ENCODE results near the gene THSD7A. TPM values are rescaled to one million over a fixed set of nuclear protein-coding genes. Genes with fewer than 3 reads are reported as not detected.

The THSD7A gene
- total RNA-seq, 3 donors from 2014 or later (not counting 1 experiment from before 2014, with no cell fraction given) = 0.29 to 8.6 TPM; not detected in 1

DNA sequence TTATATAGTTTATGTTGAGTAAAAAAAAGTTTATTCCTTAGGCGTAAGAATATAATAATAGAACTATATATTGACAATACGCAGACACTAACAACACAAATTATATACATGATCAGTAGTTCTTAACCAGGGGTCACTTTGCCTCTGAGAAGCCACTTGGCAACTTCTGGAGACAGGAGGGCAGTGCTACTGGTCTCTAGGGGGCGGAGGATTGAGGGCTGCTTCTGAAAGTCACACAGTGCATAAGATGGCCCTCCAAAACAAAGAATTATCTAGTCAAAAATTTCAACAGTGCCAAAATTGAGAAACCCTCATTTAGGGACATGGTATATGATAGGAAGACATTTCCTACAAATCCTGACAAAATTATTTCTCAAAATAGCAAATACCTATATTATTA is 77.1 kb downstream of the THSD7A start:
- Mint-ChIP-seq H3K4me1 (no peaks in the 10 kb centered on the region), H3K36me3 (no peaks in the 10 kb centered on the region), H3K9me3 (peaks cover 13 to 22% of the 10 kb centered on the region in 2 donors), H3K4me3 (no peak overlapping the region), H3K27ac (no peak overlapping the region), H3K27me3 (ENCODE audit: low read depth in 2 of 2) (no peaks in the 10 kb centered on the region)
- no peak for ATAC-seq
- 80% methylated on average over 1 of the region's 3 CpGs for WGBS (ENCODE audit: insufficient coverage)
- H3K4me1 ChIP-seq (ENCODE audit: control insufficient read depth, insufficient read depth, low read length) = no peaks in the 10 kb centered on the region
- H3K9me3 ChIP-seq (ENCODE audit: control insufficient read depth, insufficient read depth, low read length) = peaks cover 3% of the 10 kb centered on the region
- no peaks in the 10 kb centered on the region for H3K36me3 ChIP-seq (ENCODE audit: control insufficient read depth, insufficient read depth, low read length)
- no peak for DNase-seq
- H3K4me3 ChIP-seq (ENCODE audit: low read length) = no peak overlapping the region
- no peak overlapping the region for H3K27ac ChIP-seq (ENCODE audit: low read length)
- no peaks in the 10 kb centered on the region for H3K27me3 ChIP-seq (ENCODE audit: control insufficient read depth, insufficient read depth, low read length)
- intact Hi-C loops (cut with micrococcal nuclease) = no loop called here
- TF ChIP-seq, protein P1, sequence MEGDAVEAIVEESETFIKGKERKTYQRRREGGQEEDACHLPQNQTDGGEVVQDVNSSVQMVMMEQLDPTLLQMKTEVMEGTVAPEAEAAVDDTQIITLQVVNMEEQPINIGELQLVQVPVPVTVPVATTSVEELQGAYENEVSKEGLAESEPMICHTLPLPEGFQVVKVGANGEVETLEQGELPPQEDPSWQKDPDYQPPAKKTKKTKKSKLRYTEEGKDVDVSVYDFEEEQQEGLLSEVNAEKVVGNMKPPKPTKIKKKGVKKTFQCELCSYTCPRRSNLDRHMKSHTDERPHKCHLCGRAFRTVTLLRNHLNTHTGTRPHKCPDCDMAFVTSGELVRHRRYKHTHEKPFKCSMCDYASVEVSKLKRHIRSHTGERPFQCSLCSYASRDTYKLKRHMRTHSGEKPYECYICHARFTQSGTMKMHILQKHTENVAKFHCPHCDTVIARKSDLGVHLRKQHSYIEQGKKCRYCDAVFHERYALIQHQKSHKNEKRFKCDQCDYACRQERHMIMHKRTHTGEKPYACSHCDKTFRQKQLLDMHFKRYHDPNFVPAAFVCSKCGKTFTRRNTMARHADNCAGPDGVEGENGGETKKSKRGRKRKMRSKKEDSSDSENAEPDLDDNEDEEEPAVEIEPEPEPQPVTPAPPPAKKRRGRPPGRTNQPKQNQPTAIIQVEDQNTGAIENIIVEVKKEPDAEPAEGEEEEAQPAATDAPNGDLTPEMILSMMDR (IDR thresholded peaks at IDR 0.05) = no peak

- no peak overlapping the region for H3K27ac ChIP-seq (ENCODE audit: low read length)
- Mint-ChIP-seq H3K9me3 (peaks cover 11 to 17% of the 10 kb centered on the region in 2 donors), H3K4me1 (no peaks in the 10 kb centered on the region), H3K4me3 (no peak overlapping the region), H3K27me3 (ENCODE audit: low read depth in 2 of 2) (no peaks in the 10 kb centered on the region), H3K27ac (no peak overlapping the region), H3K36me3 (no peaks in the 10 kb centered on the region)
- peaks cover 3% of the 10 kb centered on the region for H3K9me3 ChIP-seq (ENCODE audit: control insufficient read depth, insufficient read depth, low read length)
- ATAC-seq (no peak), DNase-seq (no peak)
- H3K4me3 ChIP-seq (ENCODE audit: low read length) = no peak overlapping the region
- no peaks in the 10 kb centered on the region for H3K27me3 ChIP-seq (ENCODE audit: control insufficient read depth, insufficient read depth, low read length)
- no peaks in the 10 kb centered on the region for H3K4me1 ChIP-seq (ENCODE audit: control insufficient read depth, insufficient read depth, low read length)
- H3K36me3 ChIP-seq (ENCODE audit: control insufficient read depth, insufficient read depth, low read length) = no peaks in the 10 kb centered on the region
- WGBS (ENCODE audit: insufficient coverage) = 86% methylated on average over 2 of the region's 2 CpGs
- TF ChIP-seq, protein P1 (IDR thresholded peaks at IDR 0.05) = no peak
- intact Hi-C loops (cut with micrococcal nuclease) = no loop called here
These were observed 77.9 kb downstream of the THSD7A start for GRCh38 chr7:11754123-11754522.

GRCh38 chr7:11753433-11753832 is 78.6 kb downstream of the THSD7A start:
- intact Hi-C loops (cut with micrococcal nuclease) = no loop called here
- Mint-ChIP-seq H3K27ac (no peak overlapping the region), H3K9me3 (peaks cover 11 to 14% of the 10 kb centered on the region in 2 donors), H3K27me3 (ENCODE audit: low read depth in 2 of 2) (no peaks in the 10 kb centered on the region), H3K4me3 (no peak overlapping the region), H3K36me3 (no peaks in the 10 kb centered on the region), H3K4me1 (no peaks in the 10 kb centered on the region)
- TF ChIP-seq, protein P1 (IDR thresholded peaks at IDR 0.05) = no peak
- Histone ChIP-seq H3K4me3 (ENCODE audit: low read length) (no peak overlapping the region), H3K9me3 (ENCODE audit: control insufficient read depth, insufficient read depth, low read length) (peaks cover 3% of the 10 kb centered on the region), H3K27ac (ENCODE audit: low read length) (no peak overlapping the region), H3K36me3 (ENCODE audit: control insufficient read depth, insufficient read depth, low read length) (no peaks in the 10 kb centered on the region), H3K4me1 (ENCODE audit: control insufficient read depth, insufficient read depth, low read length) (no peaks in the 10 kb centered on the region), H3K27me3 (ENCODE audit: control insufficient read depth, insufficient read depth, low read length) (no peaks in the 10 kb centered on the region)
- ATAC-seq (no peak), DNase-seq (no peak)

DNA sequence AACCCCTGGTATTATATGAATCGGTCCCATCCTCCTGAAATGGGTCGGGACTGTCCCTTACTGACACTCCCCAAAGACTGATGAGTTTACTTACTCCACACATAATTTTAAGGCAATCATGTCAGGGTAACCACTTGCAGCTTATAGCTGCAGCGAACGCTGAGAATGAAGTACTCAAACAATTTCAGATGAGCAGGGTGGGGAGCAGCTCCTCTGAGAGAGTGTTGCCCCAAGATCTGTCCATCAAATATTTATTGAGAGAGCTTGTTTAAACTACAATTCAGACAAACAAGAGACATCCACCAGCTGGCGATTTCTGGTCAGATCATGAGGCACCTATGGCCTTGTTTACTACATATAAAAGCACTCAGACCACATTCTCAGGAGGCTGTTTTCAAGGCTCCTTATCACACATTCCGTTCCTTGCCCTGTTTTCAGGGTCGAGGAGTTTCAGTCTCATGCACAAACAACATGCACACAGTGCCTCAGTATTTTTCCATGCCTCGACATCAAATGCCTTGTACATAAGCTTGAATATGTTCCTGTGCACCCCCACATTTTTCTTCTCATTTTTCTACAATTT is 80.1 kb downstream of the THSD7A start:
- Mint-ChIP-seq H3K4me1 (no peaks in the 10 kb centered on the region), H3K9me3 (peaks cover 13 to 22% of the 10 kb centered on the region in 2 donors), H3K36me3 (no peaks in the 10 kb centered on the region), H3K4me3 (no peak overlapping the region), H3K27me3 (ENCODE audit: low read depth in 2 of 2) (no peaks in the 10 kb centered on the region), H3K27ac (no peak overlapping the region)
- TF ChIP-seq, protein P1 (IDR thresholded peaks at IDR 0.05) = no peak
- Histone ChIP-seq H3K9me3 (ENCODE audit: control insufficient read depth, insufficient read depth, low read length) (peaks cover 3% of the 10 kb centered on the region), H3K4me3 (ENCODE audit: low read length) (no peak overlapping the region), H3K4me1 (ENCODE audit: control insufficient read depth, insufficient read depth, low read length) (no peaks in the 10 kb centered on the region), H3K36me3 (ENCODE audit: control insufficient read depth, insufficient read depth, low read length) (no peaks in the 10 kb centered on the region), H3K27me3 (ENCODE audit: control insufficient read depth, insufficient read depth, low read length) (no peaks in the 10 kb centered on the region), H3K27ac (ENCODE audit: low read length) (no peak overlapping the region)
- intact Hi-C loops (cut with micrococcal nuclease) = no loop called here
- ATAC-seq = no peak
- 85% methylated on average over 8 of the region's 8 CpGs for WGBS (ENCODE audit: insufficient coverage)
- DNase-seq = no peak

All from natural killer cell (primary cell).